ENCODE measurements around the gene KLHL29. TPM values are rescaled to one million over a fixed set of nuclear protein-coding genes. Genes with fewer than 3 reads are reported as not detected.

The KLHL29 gene
- total RNA-seq, 1 experiment from 2014 or later: 12.2 TPM

- Histone ChIP-seq H3K36me3 (ENCODE audit: insufficient read depth, low read length, poor library complexity, severe bottlenecking) (no peaks in the 10 kb centered on the region), H3K4me1 (ENCODE audit: insufficient read depth, low read length, poor library complexity, severe bottlenecking) (peaks cover 25% of the 10 kb centered on the region), H3K4me3 (ENCODE audit: low read depth, low read length, poor library complexity, severe bottlenecking) (no peak overlapping the region), H3K27ac (ENCODE audit: low read depth, low read length, poor library complexity, severe bottlenecking) (no peak overlapping the region), H3K27me3 (replicated peaks; ENCODE audit: insufficient read depth, low read depth, low read length, poor library complexity) (no peaks in the 10 kb centered on the region), H3K9me3 (ENCODE audit: low read depth, low read length, poor library complexity, severe bottlenecking) (no peaks in the 10 kb centered on the region)
- ChIA-PET POLR2A (ENCODE audit: low non-redundant PET) (no interaction called here), CTCF (no interaction called here)
- BruUV-seq (replicated peaks): no TSS peak
- intact Hi-C loops (cut with micrococcal nuclease; ENCODE audit: unreplicated experiment): no loop called here
- TF ChIP-seq CTCF (conservative IDR thresholded peaks at IDR 0.05; ENCODE audit: low read depth, low read length): no peak
- no peak for TF ChIP-seq EZH2 (IDR thresholded peaks at IDR 0.05; ENCODE audit: borderline replicate concordance, low read depth, low read length, poor library complexity, severe bottlenecking)
- no peak for DNase-seq (ENCODE audit: low spot score)
Measured at GRCh38 chr2:23502096-23502495, 117.1 kb downstream of the KLHL29 start.

- Histone ChIP-seq H3K4me1 (ENCODE audit: insufficient read depth, low read length, poor library complexity, severe bottlenecking) (peaks cover 17% of the 10 kb centered on the region), H3K27ac (ENCODE audit: low read depth, low read length, poor library complexity, severe bottlenecking) (no peak overlapping the region), H3K27me3 (replicated peaks; ENCODE audit: insufficient read depth, low read depth, low read length, poor library complexity) (no peaks in the 10 kb centered on the region), H3K4me3 (ENCODE audit: low read depth, low read length, poor library complexity, severe bottlenecking) (no peak overlapping the region), H3K9me3 (ENCODE audit: low read depth, low read length, poor library complexity, severe bottlenecking) (no peaks in the 10 kb centered on the region), H3K36me3 (ENCODE audit: insufficient read depth, low read length, poor library complexity, severe bottlenecking) (no peaks in the 10 kb centered on the region)
- TF ChIP-seq CTCF (conservative IDR thresholded peaks at IDR 0.05; ENCODE audit: low read depth, low read length) (no peak), EZH2 (IDR thresholded peaks at IDR 0.05; ENCODE audit: borderline replicate concordance, low read depth, low read length, poor library complexity, severe bottlenecking) (no peak)
- intact Hi-C loops (cut with micrococcal nuclease; ENCODE audit: unreplicated experiment): no loop called here
- ChIA-PET POLR2A (ENCODE audit: low non-redundant PET) (no interaction called here), CTCF (no interaction called here)
- DNase-seq (ENCODE audit: low spot score): no peak
- no TSS peak for BruUV-seq (replicated peaks)
Measured at GRCh38 chr2:23503097-23503496, 118.1 kb downstream of the KLHL29 start.

GRCh38 chr2:23503682-23504081 is 118.7 kb downstream of the KLHL29 start:
- no peaks in the 10 kb centered on the region for H3K36me3 ChIP-seq (ENCODE audit: insufficient read depth, low read length, poor library complexity, severe bottlenecking)
- no TSS peak for BruUV-seq (replicated peaks)
- peaks cover 11% of the 10 kb centered on the region for H3K4me1 ChIP-seq (ENCODE audit: insufficient read depth, low read length, poor library complexity, severe bottlenecking)
- TF ChIP-seq EZH2 (IDR thresholded peaks at IDR 0.05; ENCODE audit: borderline replicate concordance, low read depth, low read length, poor library complexity, severe bottlenecking): no peak
- TF ChIP-seq CTCF (conservative IDR thresholded peaks at IDR 0.05; ENCODE audit: low read depth, low read length): no peak
- intact Hi-C loops (cut with micrococcal nuclease; ENCODE audit: unreplicated experiment): no loop called here
- H3K9me3 ChIP-seq (ENCODE audit: low read depth, low read length, poor library complexity, severe bottlenecking): no peaks in the 10 kb centered on the region
- H3K4me3 ChIP-seq (ENCODE audit: low read depth, low read length, poor library complexity, severe bottlenecking): no peak overlapping the region
- CTCF ChIA-PET: no interaction called here
- no peaks in the 10 kb centered on the region for H3K27me3 ChIP-seq (replicated peaks; ENCODE audit: insufficient read depth, low read depth, low read length, poor library complexity)
- DNase-seq (ENCODE audit: low spot score): no peak
- H3K27ac ChIP-seq (ENCODE audit: low read depth, low read length, poor library complexity, severe bottlenecking): no peak overlapping the region
- POLR2A ChIA-PET (ENCODE audit: low non-redundant PET): no interaction called here
